PC-3 (cell line): ENCODE data around the gene FOXO3.

Experiments
- EZH2 ChIP-seq: fragments of 300-600 bp; sonication (generic); IDR thresholded peaks from one replicate; pipeline ENCODE4 v1.6.1; 2017; ENCODE audit warnings: antibody characterized with exemption, mild to moderate bottlenecking, low read length; ENCODE audit not compliant: unreplicated experiment
- EZH2phosphoT487 ChIP-seq: fragments of 300-600 bp; sonication (generic); IDR thresholded peaks from 2 replicates; pipeline ENCODE4 v1.6.1; 2018; ENCODE audit warnings: mild to moderate bottlenecking, antibody characterized with exemption, low read length, borderline replicate concordance
- TF ChIP-seq, protein P1 (sequence below): fragments of 300-600 bp; sonication (generic); conservative IDR thresholded peaks from 2 replicates; pipeline ENCODE4 v1.5.1; 2017; ENCODE audit warnings: antibody characterized with exemption, low read depth, mild to moderate bottlenecking, low read length

DNA sequence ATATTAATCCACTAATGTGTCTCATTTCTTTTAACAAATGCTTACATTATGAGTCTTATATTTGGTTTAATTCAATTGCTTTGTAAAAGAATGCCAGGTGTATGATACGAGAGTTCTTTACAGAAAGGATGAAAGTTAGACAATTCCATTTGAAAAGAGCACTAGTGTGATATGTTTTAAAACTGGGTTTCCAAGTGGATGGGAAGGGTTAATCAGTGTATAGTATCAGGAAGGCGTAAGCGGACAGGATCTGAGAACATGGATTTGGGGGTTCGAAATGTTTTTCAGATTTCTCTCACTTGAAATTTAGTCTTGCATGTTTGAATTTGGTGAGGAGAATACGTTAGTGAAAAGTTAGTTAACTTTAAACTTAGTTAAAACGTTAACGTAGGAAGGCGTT is 2.6 kb downstream of the FOXO3 start:
- TF ChIP-seq, protein P1, sequence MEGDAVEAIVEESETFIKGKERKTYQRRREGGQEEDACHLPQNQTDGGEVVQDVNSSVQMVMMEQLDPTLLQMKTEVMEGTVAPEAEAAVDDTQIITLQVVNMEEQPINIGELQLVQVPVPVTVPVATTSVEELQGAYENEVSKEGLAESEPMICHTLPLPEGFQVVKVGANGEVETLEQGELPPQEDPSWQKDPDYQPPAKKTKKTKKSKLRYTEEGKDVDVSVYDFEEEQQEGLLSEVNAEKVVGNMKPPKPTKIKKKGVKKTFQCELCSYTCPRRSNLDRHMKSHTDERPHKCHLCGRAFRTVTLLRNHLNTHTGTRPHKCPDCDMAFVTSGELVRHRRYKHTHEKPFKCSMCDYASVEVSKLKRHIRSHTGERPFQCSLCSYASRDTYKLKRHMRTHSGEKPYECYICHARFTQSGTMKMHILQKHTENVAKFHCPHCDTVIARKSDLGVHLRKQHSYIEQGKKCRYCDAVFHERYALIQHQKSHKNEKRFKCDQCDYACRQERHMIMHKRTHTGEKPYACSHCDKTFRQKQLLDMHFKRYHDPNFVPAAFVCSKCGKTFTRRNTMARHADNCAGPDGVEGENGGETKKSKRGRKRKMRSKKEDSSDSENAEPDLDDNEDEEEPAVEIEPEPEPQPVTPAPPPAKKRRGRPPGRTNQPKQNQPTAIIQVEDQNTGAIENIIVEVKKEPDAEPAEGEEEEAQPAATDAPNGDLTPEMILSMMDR: no peak
- TF ChIP-seq EZH2 (no peak), EZH2phosphoT487 (no peak)
